SK-N-MC (cell line): ENCODE results near the gene NHLRC1.

Experiments
- DNase-seq: peaks from one replicate; pipeline ENCODE4 v3.0.0-alpha.2; 2011; ENCODE audit warnings: low read depth, low spot score
- H3K27ac ChIP-seq: fragments of 200-600 bp; sonication (generic); 2 replicates; pipeline ENCODE4 v1.5.1; 2016; ENCODE audit warnings: mixed run types
- H3K36me3 ChIP-seq: fragments of 200-600 bp; sonication (generic); 2 replicates; pipeline ENCODE4 v1.6.1; 2017; ENCODE audit warnings: antibody characterized with exemption, low read length, mixed read lengths; ENCODE audit not compliant: insufficient read depth
- H3K4me3 ChIP-seq: fragments of 200-600 bp; sonication (generic); 2 replicates; pipeline ENCODE4 v1.5.1; 2016
- H3K9ac ChIP-seq: fragments of 200-600 bp; sonication (generic); 2 replicates; pipeline ENCODE4 v1.8.0; 2017; ENCODE audit warnings: mixed run types, mixed read lengths; ENCODE audit not compliant: insufficient read length
- H3K9me3 ChIP-seq: fragments of 200-600 bp; sonication (generic); 2 replicates; pipeline ENCODE4 v1.6.1; 2017; ENCODE audit warnings: low read depth, mild to moderate bottlenecking, antibody characterized with exemption, low read length, moderate library complexity, mixed read lengths
- EZH2 ChIP-seq: fragments of 200-600 bp; sonication (generic); IDR thresholded peaks from one replicate; pipeline ENCODE4 v1.6.1; 2017; ENCODE audit warnings: antibody characterized with exemption
- FOXP2 ChIP-seq: optimal IDR thresholded peaks from 2 replicates; pipeline ENCODE3; 2011; ENCODE audit warnings: mild to moderate bottlenecking, moderate library complexity; ENCODE audit not compliant: insufficient read depth; ENCODE audit errors: extremely low read length, control extremely low read depth
- POLR2AphosphoS5 ChIP-seq: IDR thresholded peaks from 2 replicates; pipeline ENCODE4 v1.6.1; 2012; ENCODE audit warnings: mild to moderate bottlenecking, low read depth, low read length, borderline replicate concordance

Gene NHLRC1

GRCh38 chr6:18122128-18123093, at the start of gene NHLRC1:
NHLRC1 (minus strand) TSS chr6:18122677; CDS start chr6:18122606, 71 bp downstream.
- no peak for DNase-seq
- Histone ChIP-seq H3K4me3 (peak within 1 kb of the TSS; percentile 59), H3K27ac (no peak within 1 kb of the TSS), H3K9me3 (no peaks in the 10 kb centered on the region), H3K9ac (no peak within 1 kb of the TSS), H3K36me3 (no peaks in the 10 kb centered on the region)
- no peak for TF ChIP-seq EZH2
- TF ChIP-seq POLR2AphosphoS5 = peak; percentile 77; the same call in 1 of the 2 replicates
- TF ChIP-seq FOXP2 = peak; percentile 58

- no peaks in the 10 kb centered on the region for H3K9me3 ChIP-seq
- DNase-seq = no peak
- peaks cover 18% of the 10 kb centered on the region for H3K36me3 ChIP-seq
- no peak overlapping the region for H3K27ac ChIP-seq
- H3K4me3 ChIP-seq = no peak overlapping the region
- no peak overlapping the region for H3K9ac ChIP-seq
- TF ChIP-seq POLR2AphosphoS5 (no peak), FOXP2 (no peak), EZH2 (no peak)
These were observed 49.4 kb upstream of the NHLRC1 start for GRCh38 chr6:18171871-18172270.

- Histone ChIP-seq H3K9me3 (no peaks in the 10 kb centered on the region), H3K27ac (no peak overlapping the region), H3K36me3 (peaks cover 22% of the 10 kb centered on the region), H3K4me3 (no peak overlapping the region), H3K9ac (no peak overlapping the region)
- TF ChIP-seq POLR2AphosphoS5 (no peak), FOXP2 (no peak), EZH2 (no peak)
- no peak for DNase-seq
These were observed 45.8 kb upstream of the NHLRC1 start for GRCh38 chr6:18168264-18168663.

- Histone ChIP-seq H3K27ac (no peak overlapping the region), H3K4me3 (no peak overlapping the region), H3K9me3 (no peaks in the 10 kb centered on the region), H3K36me3 (peaks cover 23% of the 10 kb centered on the region), H3K9ac (no peak overlapping the region)
- TF ChIP-seq EZH2 (no peak), FOXP2 (no peak), POLR2AphosphoS5 (no peak)
- DNase-seq = no peak
These were observed 44.0 kb upstream of the NHLRC1 start for GRCh38 chr6:18166312-18167036.

- no peak for DNase-seq
- no peak overlapping the region for H3K4me3 ChIP-seq
- no peak overlapping the region for H3K9ac ChIP-seq
- no peak overlapping the region for H3K27ac ChIP-seq
- H3K9me3 ChIP-seq = no peaks in the 10 kb centered on the region
- TF ChIP-seq POLR2AphosphoS5 = no peak
- TF ChIP-seq EZH2 = no peak
- TF ChIP-seq FOXP2 = no peak
- peaks cover 29% of the 10 kb centered on the region for H3K36me3 ChIP-seq
These were observed 43.3 kb upstream of the NHLRC1 start for GRCh38 chr6:18165751-18166150.

- Histone ChIP-seq H3K4me3 (no peak overlapping the region), H3K27ac (no peak overlapping the region), H3K36me3 (peaks cover 18% of the 10 kb centered on the region; the same call in 1 of the 2 replicates), H3K9ac (no peak overlapping the region), H3K9me3 (no peaks in the 10 kb centered on the region)
- no peak for DNase-seq
- TF ChIP-seq FOXP2 (no peak), EZH2 (no peak), POLR2AphosphoS5 (no peak)
These were observed 39.9 kb upstream of the NHLRC1 start for GRCh38 chr6:18162401-18162800.

- TF ChIP-seq EZH2 = no peak
- no peak for TF ChIP-seq FOXP2
- TF ChIP-seq POLR2AphosphoS5 = no peak
- H3K4me3 ChIP-seq = no peak overlapping the region
- no peak for DNase-seq
- no peak overlapping the region for H3K9ac ChIP-seq
- no peaks in the 10 kb centered on the region for H3K9me3 ChIP-seq
- no peak overlapping the region for H3K27ac ChIP-seq
- peaks cover 16% of the 10 kb centered on the region; the same call in 1 of the 2 replicates for H3K36me3 ChIP-seq
These were observed 39.0 kb upstream of the NHLRC1 start for GRCh38 chr6:18161431-18161830.

GRCh38 chr6:18160911-18161310, 38.4 kb upstream of the NHLRC1 start:
- peaks cover 10% of the 10 kb centered on the region; the same call in 1 of the 2 replicates for H3K36me3 ChIP-seq
- H3K9me3 ChIP-seq = no peaks in the 10 kb centered on the region
- H3K27ac ChIP-seq = no peak overlapping the region
- H3K9ac ChIP-seq = no peak overlapping the region
- no peak overlapping the region for H3K4me3 ChIP-seq
- no peak for TF ChIP-seq EZH2
- no peak for TF ChIP-seq POLR2AphosphoS5
- TF ChIP-seq FOXP2 = no peak
- DNase-seq = no peak
